Upper lobe of right lung (tissue), 1 donor: Measurements from ENCODE around the gene COX7A2. TPM values are rescaled to one million over a fixed set of nuclear protein-coding genes. Genes with fewer than 3 reads are reported as not detected.

Experiments used
- ATAC-seq: fragments of 200-7000 bp; cut with Tn5 transposase; one replicate; pipeline ENCODE4 v1.9.1; 2020; ENCODE audit warnings: mild to moderate bottlenecking, moderate library complexity
- DNase-seq: peaks from one replicate; pipeline ENCODE4 v3.0.0-alpha.2; 2020
- H3K27ac ChIP-seq: fragments of 200-600 bp; one replicate; pipeline ENCODE4 v1.8.0; 2022
- H3K27me3 ChIP-seq: fragments of 200-600 bp; one replicate; pipeline ENCODE4 v1.8.0; 2022; ENCODE audit warnings: mild to moderate bottlenecking
- H3K36me3 ChIP-seq: fragments of 200-600 bp; one replicate; pipeline ENCODE4 v1.8.0; 2022
- H3K4me1 ChIP-seq: fragments of 200-600 bp; one replicate; pipeline ENCODE4 v1.8.0; 2022
- H3K4me3 ChIP-seq: fragments of 200-600 bp; one replicate; pipeline ENCODE4 v1.8.0; 2022; ENCODE audit warnings: mild to moderate bottlenecking
- H3K9me3 ChIP-seq: fragments of 200-600 bp; one replicate; pipeline ENCODE4 v1.8.0; 2022
- intact Hi-C: fragments of 100-400 bp; cut with DNase I; formaldehyde crosslinking; loops from one replicate; pipeline ENCODE4 v1.11.0; 2022
- total RNA-seq: library from RNA; stranded (reverse); fragmentation: NEBNext Ultra II Directional; extraction: Animal tissue kit (Norgen Biotek cat#: 25700); gene quantifications from one replicate; pipeline ENCODE4 v1.2.1, GENCODE V29; 2021
- TF ChIP-seq, protein P1 (sequence below): fragments of 200-600 bp; IDR thresholded peaks from one replicate; pipeline ENCODE4 v1.8.0; 2022; ENCODE audit warnings: antibody characterized with exemption
- donor health status: DM: no; HTN: yes; CAD: no; lungs with severe emphysema.

The COX7A2 gene
- total RNA-seq, 1 donor from 2014 or later = 240 TPM

DNA sequence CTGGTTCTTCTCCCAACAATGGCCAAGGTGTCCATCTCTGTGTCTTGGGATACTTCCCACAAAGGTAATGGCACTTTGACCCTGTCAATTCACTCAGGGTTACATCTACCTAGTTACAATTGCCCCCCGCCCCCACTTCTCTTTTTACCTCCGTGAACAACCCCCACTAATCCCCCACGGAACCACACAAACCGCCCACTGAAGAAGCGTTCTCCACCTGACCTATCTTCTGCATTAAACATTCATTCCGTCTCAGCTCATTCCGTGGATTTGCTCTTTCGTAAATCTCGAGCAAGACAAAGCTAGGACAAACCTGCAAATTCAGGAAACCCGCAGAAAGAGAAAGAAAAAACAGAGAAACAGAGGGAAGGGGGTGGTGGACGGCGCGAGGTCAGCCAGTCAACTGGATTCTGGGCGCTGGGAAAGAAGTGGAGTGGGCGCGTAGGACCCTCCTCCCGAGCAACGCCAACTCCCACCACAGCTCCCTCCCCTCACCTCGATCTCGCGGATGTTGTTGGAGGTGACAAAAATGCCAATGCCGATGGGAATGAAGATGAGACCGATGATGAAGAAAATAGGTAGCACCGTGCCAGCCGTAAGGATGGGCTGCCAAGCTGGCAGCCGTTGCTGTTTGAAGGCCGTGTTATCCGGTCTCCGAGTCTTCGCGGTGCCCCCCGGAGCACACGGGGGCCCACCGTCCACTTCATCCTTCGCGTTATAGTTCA lies 40.5 kb upstream of the COX7A2 start:
- peaks cover 31% of the 10 kb centered on the region for H3K4me1 ChIP-seq
- peak; percentile 53 for ATAC-seq
- intact Hi-C loops = no loop called here

DNA sequence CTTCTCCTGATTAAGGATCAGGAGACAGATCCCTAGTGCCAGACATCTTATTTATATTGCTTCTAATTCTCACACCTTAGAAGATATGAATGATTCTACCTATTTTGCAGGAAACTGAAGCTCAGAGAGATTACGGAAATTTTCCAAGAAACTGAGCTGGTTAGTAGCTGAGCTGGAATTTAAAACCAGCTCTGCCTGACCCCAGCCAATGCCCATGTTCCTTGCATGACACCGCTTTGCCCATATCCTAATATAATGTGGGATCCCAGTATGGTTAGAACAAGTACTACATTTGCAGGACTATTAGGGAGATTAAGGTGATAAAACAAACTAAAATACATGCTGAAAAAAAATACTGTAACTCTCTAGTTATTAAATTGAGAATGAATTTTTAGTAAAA lies 39.1 kb upstream of the COX7A2 start:
- TF ChIP-seq, protein P1, sequence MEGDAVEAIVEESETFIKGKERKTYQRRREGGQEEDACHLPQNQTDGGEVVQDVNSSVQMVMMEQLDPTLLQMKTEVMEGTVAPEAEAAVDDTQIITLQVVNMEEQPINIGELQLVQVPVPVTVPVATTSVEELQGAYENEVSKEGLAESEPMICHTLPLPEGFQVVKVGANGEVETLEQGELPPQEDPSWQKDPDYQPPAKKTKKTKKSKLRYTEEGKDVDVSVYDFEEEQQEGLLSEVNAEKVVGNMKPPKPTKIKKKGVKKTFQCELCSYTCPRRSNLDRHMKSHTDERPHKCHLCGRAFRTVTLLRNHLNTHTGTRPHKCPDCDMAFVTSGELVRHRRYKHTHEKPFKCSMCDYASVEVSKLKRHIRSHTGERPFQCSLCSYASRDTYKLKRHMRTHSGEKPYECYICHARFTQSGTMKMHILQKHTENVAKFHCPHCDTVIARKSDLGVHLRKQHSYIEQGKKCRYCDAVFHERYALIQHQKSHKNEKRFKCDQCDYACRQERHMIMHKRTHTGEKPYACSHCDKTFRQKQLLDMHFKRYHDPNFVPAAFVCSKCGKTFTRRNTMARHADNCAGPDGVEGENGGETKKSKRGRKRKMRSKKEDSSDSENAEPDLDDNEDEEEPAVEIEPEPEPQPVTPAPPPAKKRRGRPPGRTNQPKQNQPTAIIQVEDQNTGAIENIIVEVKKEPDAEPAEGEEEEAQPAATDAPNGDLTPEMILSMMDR = no peak
- Histone ChIP-seq H3K4me1 (peaks cover 43% of the 10 kb centered on the region), H3K27me3 (no peaks in the 10 kb centered on the region), H3K9me3 (no peaks in the 10 kb centered on the region), H3K36me3 (no peaks in the 10 kb centered on the region), H3K4me3 (peak overlapping the region; percentile 86), H3K27ac (no peak overlapping the region)
- ATAC-seq (no peak), DNase-seq (no peak)
- intact Hi-C loops = no loop called here

More for the DNA sequence above, 40.5 kb upstream of the COX7A2 start:
- peak overlapping the region; percentile 93 for H3K27ac ChIP-seq
- TF ChIP-seq, protein P1 = no peak
- H3K27me3 ChIP-seq = no peaks in the 10 kb centered on the region
- DNase-seq = no peak
- H3K36me3 ChIP-seq = no peaks in the 10 kb centered on the region
- H3K4me3 ChIP-seq = peak overlapping the region; percentile 86
- no peaks in the 10 kb centered on the region for H3K9me3 ChIP-seq

DNA sequence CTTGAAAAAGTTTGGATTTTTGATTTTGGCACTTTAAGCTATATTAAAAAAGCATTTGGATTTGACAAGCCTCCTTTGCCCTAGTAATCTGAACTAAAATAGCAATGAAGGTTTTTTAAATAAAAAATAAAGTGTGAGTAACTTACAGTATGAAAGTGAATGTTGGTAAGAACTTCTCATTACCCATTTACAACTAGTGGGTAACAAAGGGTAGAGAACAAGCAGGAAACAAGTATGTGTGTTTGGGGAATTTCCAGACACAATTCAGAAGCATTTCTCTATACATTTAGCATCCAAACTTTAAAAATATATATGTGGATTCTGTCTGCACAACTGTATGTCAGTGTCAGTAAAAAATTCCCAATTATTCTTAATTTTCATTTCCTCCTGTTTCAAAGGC lies 38.1 kb upstream of the COX7A2 start:
- H3K27me3 ChIP-seq = no peaks in the 10 kb centered on the region
- H3K9me3 ChIP-seq = no peaks in the 10 kb centered on the region
- H3K36me3 ChIP-seq = no peaks in the 10 kb centered on the region
- TF ChIP-seq, protein P1 = no peak
- peaks cover 53% of the 10 kb centered on the region for H3K4me1 ChIP-seq
- H3K27ac ChIP-seq = peak overlapping the region; percentile 56
- H3K4me3 ChIP-seq = peak overlapping the region; percentile 86
- no peak for DNase-seq
- no peak for ATAC-seq
- intact Hi-C loops = no loop called here

DNA sequence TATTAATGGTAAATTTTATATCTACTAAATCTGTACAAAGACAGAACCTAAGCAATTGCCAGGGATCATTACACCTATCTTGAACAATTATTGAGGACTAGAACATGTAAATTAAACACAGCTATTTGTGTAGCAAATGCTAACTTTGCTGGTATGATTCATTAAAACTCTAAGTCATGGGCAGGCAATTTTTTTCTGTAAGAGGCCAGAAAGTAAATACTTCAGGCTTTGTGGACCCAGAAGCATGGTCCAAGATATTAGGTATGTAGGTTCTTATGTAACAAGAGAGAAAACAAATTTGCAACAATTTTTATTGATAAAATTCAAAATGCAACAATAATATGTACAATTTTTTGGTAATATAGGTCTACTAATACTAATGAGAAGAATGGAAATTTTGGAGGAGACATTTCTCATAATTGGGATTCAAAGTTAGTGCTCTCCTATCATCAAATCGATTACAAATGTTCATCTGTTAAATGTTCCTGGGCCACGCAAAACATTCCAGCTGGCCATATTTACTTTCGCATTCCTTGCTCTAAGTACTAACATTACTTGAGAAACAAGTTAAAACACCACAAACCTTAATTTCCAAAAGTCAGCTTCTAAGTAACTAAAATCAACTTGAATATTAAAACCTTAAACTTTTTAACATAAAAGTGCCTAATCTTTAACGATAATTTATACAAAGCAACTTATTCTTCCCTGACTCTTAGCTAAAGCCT lies 36.7 kb upstream of the COX7A2 start:
- Histone ChIP-seq H3K36me3 (no peaks in the 10 kb centered on the region), H3K4me3 (peak overlapping the region; percentile 86), H3K27ac (peak overlapping the region; percentile 56), H3K9me3 (no peaks in the 10 kb centered on the region), H3K27me3 (no peaks in the 10 kb centered on the region), H3K4me1 (peaks cover 52% of the 10 kb centered on the region)
- no peak for DNase-seq
- intact Hi-C loops = no loop called here
- TF ChIP-seq, protein P1 = no peak
- ATAC-seq = no peak

DNA sequence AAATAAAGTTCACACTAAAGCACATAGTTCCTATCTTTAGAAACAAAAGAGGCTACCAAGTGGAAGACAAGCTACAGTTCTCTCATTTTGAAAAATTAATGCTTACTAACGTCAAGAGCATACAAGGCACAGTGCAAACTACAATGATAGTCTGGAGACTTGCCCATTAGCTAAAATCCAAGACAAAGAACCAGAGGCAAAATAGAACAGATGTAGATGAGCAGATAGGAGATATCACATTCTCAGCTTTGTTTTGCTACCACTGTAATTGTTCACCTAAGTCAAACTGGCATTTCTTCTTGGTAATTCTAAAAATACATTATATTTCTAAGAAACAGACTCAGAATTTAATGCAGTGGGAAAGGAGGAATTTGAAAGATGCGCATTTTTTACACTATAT lies 35.8 kb upstream of the COX7A2 start:
- no peaks in the 10 kb centered on the region for H3K36me3 ChIP-seq
- ATAC-seq = no peak
- H3K27ac ChIP-seq = peak overlapping the region; percentile 56
- no peak for DNase-seq
- intact Hi-C loops = no loop called here
- H3K27me3 ChIP-seq = no peaks in the 10 kb centered on the region
- TF ChIP-seq, protein P1 = no peak
- H3K4me3 ChIP-seq = no peak overlapping the region
- peaks cover 58% of the 10 kb centered on the region for H3K4me1 ChIP-seq
- no peaks in the 10 kb centered on the region for H3K9me3 ChIP-seq
